K562 (cell line): ENCODE data around the gene TMPRSS7. TPM values are rescaled to one million over a fixed set of nuclear protein-coding genes. Genes with fewer than 3 reads are reported as not detected.

Experiments used
- ARID2 ChIP-seq: fragments of 450-650 bp; IDR thresholded peaks from 2 replicates; pipeline ENCODE4 v1.6.1; 2017; ENCODE audit warnings: antibody characterized with exemption, mild to moderate bottlenecking
- BRCA1 ChIP-seq, 2 experiments: fragments of 450-650 bp in 1 of 2; sonication (generic) in 1 of 2; formaldehyde crosslinking in 1 of 2; IDR thresholded peaks; 2 replicates each; pipeline versions ENCODE4 v1.5.0 to v1.6.1; 2017 to 2020; ENCODE audit warnings: mild to moderate bottlenecking in 1 of 2, missing genetic modification reagents in 1 of 2
- BRF1 ChIP-seq: IDR thresholded peaks from 3 replicates; pipeline ENCODE4 v1.6.1; 2011; ENCODE audit warnings: borderline replicate concordance, mild to moderate bottlenecking; ENCODE audit not compliant: insufficient read length; ENCODE audit errors: extremely low read depth
- CREM ChIP-seq: IDR thresholded peaks from 2 replicates; pipeline ENCODE4 v1.6.1; 2014; ENCODE audit warnings: antibody characterized with exemption, low read depth
- DMBX1 ChIP-seq: fragments of 250-450 bp; sonication (Bioruptor Pico); IDR thresholded peaks from 2 replicates; pipeline ENCODE4 v1.8.0; 2022; ENCODE audit warnings: inconsistent platforms, mild to moderate bottlenecking, moderate library complexity, borderline replicate concordance
- DPF2 ChIP-seq: fragments of 450-650 bp; IDR thresholded peaks from 2 replicates; pipeline ENCODE4 v1.6.1; 2016
- FIP1L1 ChIP-seq: fragments of 200-400 bp; formaldehyde crosslinking; IDR thresholded peaks from 2 replicates; pipeline ENCODE4 v1.6.1; 2018; ENCODE audit warnings: mild to moderate bottlenecking, low read depth, low read length; ENCODE audit not compliant: poor library complexity, severe bottlenecking
- FOXP1 ChIP-seq: sonication (generic); formaldehyde crosslinking; IDR thresholded peaks from 2 replicates; pipeline ENCODE4 v1.8.0; 2022; ENCODE audit warnings: mild to moderate bottlenecking, missing genetic modification reagents
- JUNB ChIP-seq: fragments of 450-650 bp; formaldehyde crosslinking; conservative IDR thresholded peaks from 2 replicates; pipeline ENCODE4 v1.4.0; 2020; ENCODE audit warnings: mild to moderate bottlenecking
- LEF1 ChIP-seq: fragments of 450-650 bp; IDR thresholded peaks from 2 replicates; pipeline ENCODE4 v1.6.1; 2016; ENCODE audit warnings: mild to moderate bottlenecking
- NCOA4 ChIP-seq: fragments of 450-650 bp; IDR thresholded peaks from 2 replicates; pipeline ENCODE4 v1.6.1; 2018; ENCODE audit warnings: mild to moderate bottlenecking; ENCODE audit not compliant: partially characterized antibody
- PTBP1 ChIP-seq: fragments of 200-400 bp; formaldehyde crosslinking; IDR thresholded peaks from 2 replicates; pipeline ENCODE4 v1.6.1; 2017; ENCODE audit warnings: low read depth, low read length
- SOX6 ChIP-seq: fragments of 450-650 bp; IDR thresholded peaks from 2 replicates; pipeline ENCODE4 v1.6.1; 2014; ENCODE audit warnings: mild to moderate bottlenecking
- WHSC1 ChIP-seq: IDR thresholded peaks from one replicate; pipeline ENCODE4 v1.6.1; 2012; ENCODE audit warnings: low read length, control low read depth, inconsistent platforms
- ZNF175 ChIP-seq: fragments of 200-800 bp; sonication (Bioruptor generic); IDR thresholded peaks from 2 replicates; pipeline ENCODE4 v1.6.1; 2016; ENCODE audit warnings: low read depth, mild to moderate bottlenecking, missing genetic modification characterization, missing compliant biosample characterization
- ZNF3 ChIP-seq: fragments of 250-450 bp; sonication (Bioruptor Pico); IDR thresholded peaks from 2 replicates; pipeline ENCODE4 v1.5.0; 2021; ENCODE audit warnings: mild to moderate bottlenecking, moderate library complexity
- ZNF41 ChIP-seq: fragments of 250-450 bp; sonication (Bioruptor Pico); conservative IDR thresholded peaks from 2 replicates; pipeline ENCODE4 v1.4.0; 2020; ENCODE audit warnings: mild to moderate bottlenecking
- polyA plus RNA-seq, 8 experiments: library from polyadenylated mRNA; depleted of rRNA in 4 of 8; stranded (reverse) in 5 of 8; unstranded in 3 of 8; fragments of >200 nt; fragmentation: Nextera tagmentation in 2 of 8; fragmentation: Illumina TruSeq in 1 of 8; extraction: Ambion mirVana in 2 of 8; extraction: Trizol in 1 of 8; gene quantifications; 2 replicates each; pipeline versions ENCODE4 v1.2.1 to v1.2.3, GENCODE V29; 2011 to 2014; ENCODE audit warnings: inconsistent platforms in 1 of 8, missing spikeins in 1 of 8
- total RNA-seq, 7 experiments: library from RNA; depleted of rRNA in 6 of 7; stranded (reverse); fragments of >200 nt in 6 of 7; fragmentation: Illumina TruSeq in 2 of 7; extraction: Trizol in 2 of 7; gene quantifications; 2 replicates each; pipeline versions ENCODE4 v1.2.1 to v1.2.3, GENCODE V29; 2011 to 2021; ENCODE audit warnings: low replicate concordance in 1 of 7
- TF ChIP-seq, protein P1 (sequence below), 2 experiments: fragments of 450-650 bp; conservative IDR thresholded peaks; 2 replicates each; pipeline ENCODE4 v1.6.1; 2017; ENCODE audit warnings: mild to moderate bottlenecking in 2 of 2, moderate library complexity in 2 of 2
- TF ChIP-seq, protein P2 (sequence below): fragments of 450-650 bp; formaldehyde crosslinking; IDR thresholded peaks from 2 replicates; pipeline ENCODE4 v1.4.0; 2020; ENCODE audit warnings: mild to moderate bottlenecking, mixed read lengths
- TF ChIP-seq, protein P3 (sequence below): IDR thresholded peaks from 2 replicates; pipeline ENCODE4 v1.6.1; 2012; ENCODE audit warnings: low read depth, low read length, improper control_type of control experiment, borderline replicate concordance
- TF ChIP-seq, protein P4 (sequence below): fragments of 250-450 bp; sonication (Bioruptor Pico); IDR thresholded peaks from 2 replicates; pipeline ENCODE4 v1.5.0; 2021; ENCODE audit warnings: mild to moderate bottlenecking, moderate library complexity

Gene TMPRSS7
- total and polyA plus RNA-seq, 9 of the 15 experiments (the other 6 are each of a cell fraction or from before 2014, with no cell fraction given), result not detected

DNA sequence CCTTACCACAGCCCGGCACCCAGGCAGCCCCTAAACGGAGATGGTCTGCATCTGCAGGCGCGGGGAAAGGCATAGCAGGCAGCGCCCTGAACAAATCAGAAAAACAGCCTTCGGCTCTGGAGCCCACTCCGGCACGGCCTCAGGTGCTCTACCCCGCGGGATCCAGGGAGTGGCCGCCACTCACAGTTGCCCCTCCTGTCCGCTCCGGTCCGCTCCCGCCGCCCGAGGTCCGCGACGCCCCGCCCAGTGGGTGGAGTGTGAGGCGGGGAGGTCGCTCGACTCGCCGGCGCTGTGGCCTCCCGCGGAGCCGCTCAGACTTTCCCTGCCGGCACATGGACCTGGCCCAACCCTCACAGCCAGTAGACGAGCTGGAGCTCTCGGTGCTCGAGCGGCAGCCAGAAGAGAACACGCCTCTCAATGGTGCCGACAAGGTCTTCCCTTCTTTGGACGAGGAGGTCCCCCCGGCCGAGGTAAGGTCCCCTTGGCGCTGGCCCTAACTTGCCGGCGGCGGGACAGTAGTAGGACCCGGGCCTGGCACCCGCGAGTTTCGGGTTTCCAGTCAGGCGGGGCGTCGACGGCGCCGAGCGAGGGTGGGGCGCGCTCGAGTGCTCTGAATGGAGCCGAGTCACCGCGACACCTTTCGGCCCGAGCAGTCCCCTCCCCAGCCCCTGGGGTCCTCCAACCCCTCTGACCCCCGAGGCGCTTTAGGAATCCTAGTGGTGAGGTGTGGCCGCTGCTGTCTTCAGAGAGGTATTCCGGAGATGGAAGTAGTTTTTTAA lies 51.7 kb downstream of the TMPRSS7 start, which contains the start of gene C3orf52 (continued):
- TF ChIP-seq, protein P1, sequence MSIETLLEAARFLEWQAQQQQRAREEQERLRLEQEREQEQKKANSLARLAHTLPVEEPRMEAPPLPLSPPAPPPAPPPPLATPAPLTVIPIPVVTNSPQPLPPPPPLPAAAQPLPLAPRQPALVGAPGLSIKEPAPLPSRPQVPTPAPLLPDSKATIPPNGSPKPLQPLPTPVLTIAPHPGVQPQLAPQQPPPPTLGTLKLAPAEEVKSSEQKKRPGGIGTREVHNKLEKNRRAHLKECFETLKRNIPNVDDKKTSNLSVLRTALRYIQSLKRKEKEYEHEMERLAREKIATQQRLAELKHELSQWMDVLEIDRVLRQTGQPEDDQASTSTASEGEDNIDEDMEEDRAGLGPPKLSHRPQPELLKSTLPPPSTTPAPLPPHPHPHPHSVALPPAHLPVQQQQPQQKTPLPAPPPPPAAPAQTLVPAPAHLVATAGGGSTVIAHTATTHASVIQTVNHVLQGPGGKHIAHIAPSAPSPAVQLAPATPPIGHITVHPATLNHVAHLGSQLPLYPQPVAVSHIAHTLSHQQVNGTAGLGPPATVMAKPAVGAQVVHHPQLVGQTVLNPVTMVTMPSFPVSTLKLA (conservative IDR thresholded peaks at IDR 0.05), result peak; percentile 51 to 76; a peak in 3 of 4 replicates
- TF ChIP-seq WHSC1, result no peak
- no peak for TF ChIP-seq FOXP1 (CRISPR knock-in tag)
- TF ChIP-seq JUNB (CRISPR knock-in tag), result no peak
- no peak for TF ChIP-seq DPF2
- TF ChIP-seq, protein P2, sequence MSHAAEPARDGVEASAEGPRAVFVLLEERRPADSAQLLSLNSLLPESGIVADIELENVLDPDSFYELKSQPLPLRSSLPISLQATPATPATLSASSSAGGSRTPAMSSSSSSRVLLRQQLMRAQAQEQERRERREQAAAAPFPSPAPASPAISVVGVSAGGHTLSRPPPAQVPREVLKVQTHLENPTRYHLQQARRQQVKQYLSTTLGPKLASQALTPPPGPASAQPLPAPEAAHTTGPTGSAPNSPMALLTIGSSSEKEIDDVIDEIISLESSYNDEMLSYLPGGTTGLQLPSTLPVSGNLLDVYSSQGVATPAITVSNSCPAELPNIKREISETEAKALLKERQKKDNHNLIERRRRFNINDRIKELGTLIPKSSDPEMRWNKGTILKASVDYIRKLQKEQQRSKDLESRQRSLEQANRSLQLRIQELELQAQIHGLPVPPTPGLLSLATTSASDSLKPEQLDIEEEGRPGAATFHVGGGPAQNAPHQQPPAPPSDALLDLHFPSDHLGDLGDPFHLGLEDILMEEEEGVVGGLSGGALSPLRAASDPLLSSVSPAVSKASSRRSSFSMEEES, result no peak
- no peak for TF ChIP-seq FIP1L1
- no peak for TF ChIP-seq SOX6
- TF ChIP-seq ARID2, result no peak
- TF ChIP-seq LEF1, result no peak
- no peak; the same call in 1 of the 2 replicates for TF ChIP-seq CREM
- no peak for TF ChIP-seq ZNF41 (CRISPR knock-in tag)
- TF ChIP-seq BRCA1 (IDR thresholded peaks at IDR 0.05), result no peak
- no peak for TF ChIP-seq BRCA1 (CRISPR knock-in tag; IDR thresholded peaks at IDR 0.05)
- TF ChIP-seq ZNF3 (CRISPR knock-in tag), result no peak
- TF ChIP-seq PTBP1, result no peak
- no peak for TF ChIP-seq ZNF175 (CRISPR knock-in tag)
- TF ChIP-seq BRF1, result no peak
- TF ChIP-seq NCOA4, result no peak
- TF ChIP-seq, protein P3, sequence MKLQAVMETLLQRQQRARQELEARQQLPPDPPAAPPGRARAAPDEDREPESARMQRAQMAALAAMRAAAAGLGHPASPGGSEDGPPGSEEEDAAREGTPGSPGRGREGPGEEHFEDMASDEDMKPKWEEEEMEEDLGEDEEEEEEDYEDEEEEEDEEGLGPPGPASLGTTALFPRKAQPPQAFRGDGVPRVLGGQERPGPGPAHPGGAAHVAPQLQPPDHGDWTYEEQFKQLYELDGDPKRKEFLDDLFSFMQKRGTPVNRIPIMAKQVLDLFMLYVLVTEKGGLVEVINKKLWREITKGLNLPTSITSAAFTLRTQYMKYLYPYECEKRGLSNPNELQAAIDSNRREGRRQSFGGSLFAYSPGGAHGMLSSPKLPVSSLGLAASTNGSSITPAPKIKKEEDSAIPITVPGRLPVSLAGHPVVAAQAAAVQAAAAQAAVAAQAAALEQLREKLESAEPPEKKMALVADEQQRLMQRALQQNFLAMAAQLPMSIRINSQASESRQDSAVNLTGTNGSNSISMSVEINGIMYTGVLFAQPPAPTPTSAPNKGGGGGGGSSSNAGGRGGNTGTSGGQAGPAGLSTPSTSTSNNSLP, result no peak
- no peak for TF ChIP-seq DMBX1 (CRISPR knock-in tag)
- TF ChIP-seq, protein P4, sequence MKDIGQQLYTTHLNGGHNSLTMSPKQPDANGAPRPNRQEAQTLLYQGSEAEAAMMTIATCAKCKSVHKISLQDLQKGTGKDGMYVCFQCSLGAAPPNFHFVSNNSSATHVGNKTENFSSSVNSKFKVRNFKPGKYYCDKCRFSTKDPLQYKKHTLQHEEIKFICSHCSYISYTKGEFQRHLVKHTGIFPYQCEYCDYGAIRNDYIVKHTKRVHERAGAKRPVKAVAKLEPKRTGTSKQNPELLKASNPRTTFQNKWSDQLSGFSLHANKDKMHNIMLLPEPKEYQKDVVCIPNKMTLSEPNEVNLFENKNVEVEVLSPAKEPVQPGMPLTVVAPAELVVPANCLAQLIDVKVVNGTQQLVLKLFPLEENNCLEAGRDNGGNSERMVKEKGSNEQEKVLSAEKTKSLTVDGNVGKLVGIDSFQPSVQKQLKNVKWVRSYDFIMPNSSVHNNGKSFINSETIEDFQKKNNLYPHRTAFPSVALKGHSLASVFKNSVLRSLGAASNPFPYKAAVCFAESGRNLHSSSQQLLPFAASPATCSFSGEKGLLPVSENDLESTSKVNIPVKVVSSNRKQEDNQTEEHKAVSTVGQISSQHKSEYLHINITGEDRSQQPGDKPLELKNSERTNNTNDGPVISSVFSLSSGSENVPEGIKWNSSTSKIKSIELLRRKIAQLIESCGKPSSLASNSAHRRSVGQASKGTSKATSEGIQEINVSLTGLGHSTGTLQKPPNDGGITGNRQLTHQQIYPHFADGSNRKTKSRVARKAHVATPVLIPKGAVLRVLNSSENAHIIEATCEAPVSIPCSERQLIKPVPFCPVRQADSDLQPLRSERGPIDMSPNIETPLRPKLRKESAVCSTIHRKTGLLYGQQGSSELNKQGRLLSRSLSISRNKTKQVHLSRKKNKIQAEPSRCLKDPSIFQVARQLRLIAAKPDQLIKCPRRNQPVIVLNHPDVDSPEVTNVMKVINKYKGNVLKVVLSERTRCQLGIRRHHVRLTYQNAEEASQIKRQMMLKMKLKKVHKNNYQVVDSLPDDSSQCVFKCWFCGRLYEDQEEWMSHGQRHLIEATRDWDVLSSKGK (CRISPR knock-in tag), result no peak
